H9 (cell line): ENCODE data around the gene DTNA. TPM values are rescaled to one million over a fixed set of nuclear protein-coding genes. Genes with fewer than 3 reads are reported as not detected.
A peak's percentile ranks its signal among the peaks of the same experiment; 100 is the strongest.

Experiments used
- DNase-seq: peaks from one replicate; pipeline ENCODE4 v3.0.0-alpha.2; 2017
- H2AFZ ChIP-seq: one replicate; pipeline ENCODE4 v1.6.1; 2013; ENCODE audit warnings: mild to moderate bottlenecking, low read length, control low read depth, moderate library complexity
- H2AK5ac ChIP-seq: 2 replicates; pipeline ENCODE4 v1.6.1; 2013; ENCODE audit warnings: low read length, control low read depth, mixed read lengths; ENCODE audit not compliant: insufficient read length
- H2BK120ac ChIP-seq: one replicate; pipeline ENCODE4 v1.6.1; 2013; ENCODE audit warnings: low read depth, mild to moderate bottlenecking, low read length, control low read depth, inconsistent platforms; ENCODE audit not compliant: poor library complexity, severe bottlenecking
- H2BK12ac ChIP-seq: 2 replicates; pipeline ENCODE4 v1.6.1; 2013; ENCODE audit warnings: low read length, control low read depth, mixed read lengths, low read depth; ENCODE audit not compliant: insufficient read length
- H2BK15ac ChIP-seq: 2 replicates; pipeline ENCODE4 v1.6.1; 2013; ENCODE audit warnings: low read depth, low read length, control low read depth
- H2BK20ac ChIP-seq: one replicate; pipeline ENCODE4 v1.6.1; 2013; ENCODE audit warnings: low read depth, mild to moderate bottlenecking, low read length, control low read depth, inconsistent platforms; ENCODE audit not compliant: poor library complexity, severe bottlenecking
- H2BK5ac ChIP-seq: 2 replicates; pipeline ENCODE4 v1.6.1; 2013; ENCODE audit warnings: low read length, control low read depth, mixed read lengths; ENCODE audit not compliant: insufficient read length
- H3K14ac ChIP-seq: 2 replicates; pipeline ENCODE4 v1.6.1; 2013; ENCODE audit warnings: low read length, control low read depth; ENCODE audit not compliant: insufficient read depth
- H3K18ac ChIP-seq: 2 replicates; pipeline ENCODE4 v1.6.1; 2013; ENCODE audit warnings: low read depth, mild to moderate bottlenecking, mixed read lengths, low read length, control low read depth; ENCODE audit not compliant: insufficient read length
- H3K23ac ChIP-seq: 2 replicates; pipeline ENCODE4 v1.6.1; 2013; ENCODE audit warnings: low read length, control low read depth, mixed read lengths, low read depth; ENCODE audit not compliant: insufficient read length
- H3K23me2 ChIP-seq: 2 replicates; pipeline ENCODE4 v1.6.1; 2013; ENCODE audit warnings: low read depth, mild to moderate bottlenecking, mixed read lengths, low read length, control low read depth; ENCODE audit not compliant: insufficient read length, poor library complexity, severe bottlenecking
- H3K27ac ChIP-seq: 2 replicates; pipeline ENCODE4 v1.5.1; 2013; ENCODE audit warnings: low read length, control low read depth, mixed read lengths, low read depth; ENCODE audit not compliant: insufficient read length
- H3K27me3 ChIP-seq: 2 replicates; pipeline ENCODE4 v1.6.1; 2013; ENCODE audit warnings: low read length, control low read depth, inconsistent platforms; ENCODE audit not compliant: insufficient read depth
- H3K4ac ChIP-seq: 2 replicates; pipeline ENCODE4 v1.6.1; 2013; ENCODE audit warnings: low read depth, mild to moderate bottlenecking, control low read depth, inconsistent platforms, low read length, moderate library complexity
- H3K4me1 ChIP-seq: 2 replicates; pipeline ENCODE4 v1.6.1; 2013; ENCODE audit warnings: low read length, control low read depth, inconsistent platforms; ENCODE audit not compliant: insufficient read depth
- H3K4me2 ChIP-seq: 2 replicates; pipeline ENCODE4 v1.6.1; 2013; ENCODE audit warnings: low read length, control low read depth, mixed read lengths; ENCODE audit not compliant: insufficient read length, insufficient read depth
- H3K56ac ChIP-seq: 2 replicates; pipeline ENCODE4 v1.6.1; 2013; ENCODE audit warnings: low read depth, mild to moderate bottlenecking, mixed read lengths, low read length, control low read depth; ENCODE audit not compliant: insufficient read length
- H3K79me1 ChIP-seq: 2 replicates; pipeline ENCODE4 v1.6.1; 2013; ENCODE audit warnings: low read depth, mild to moderate bottlenecking, moderate library complexity, low read length, control low read depth, inconsistent platforms; ENCODE audit not compliant: insufficient read depth, poor library complexity, severe bottlenecking
- H3K79me2 ChIP-seq: 2 replicates; pipeline ENCODE4 v1.6.1; 2013; ENCODE audit warnings: low read length, control low read depth, inconsistent platforms; ENCODE audit not compliant: insufficient read depth
- H3K9ac ChIP-seq: 2 replicates; pipeline ENCODE4 v1.6.1; 2013; ENCODE audit warnings: low read length, control low read depth, mixed read lengths; ENCODE audit not compliant: insufficient read length; ENCODE audit errors: extremely low read depth
- H3K9me3 ChIP-seq: one replicate; pipeline ENCODE4 v1.6.1; 2013; ENCODE audit warnings: low read depth, low read length, inconsistent platforms; ENCODE audit not compliant: control insufficient read depth
- H3T11ph ChIP-seq: one replicate; pipeline ENCODE4 v1.6.1; 2013; ENCODE audit warnings: mild to moderate bottlenecking, low read length, control low read depth, inconsistent platforms
- H4K20me1 ChIP-seq: one replicate; pipeline ENCODE4 v1.6.1; 2013; ENCODE audit not compliant: control insufficient read depth, insufficient read length, insufficient read depth
- H4K5ac ChIP-seq: 2 replicates; pipeline ENCODE4 v1.6.1; 2013; ENCODE audit warnings: low read depth, mild to moderate bottlenecking, mixed read lengths, low read length, control low read depth; ENCODE audit not compliant: insufficient read length
- H4K8ac ChIP-seq: replicated peaks from 2 replicates; pipeline ENCODE4 v1.6.1; 2013; ENCODE audit warnings: low read length, control low read depth, mixed read lengths, low read depth; ENCODE audit not compliant: insufficient read length
- H4K91ac ChIP-seq: 2 replicates; pipeline ENCODE4 v1.6.1; 2013; ENCODE audit warnings: low read depth, mild to moderate bottlenecking, moderate library complexity, mixed read lengths, low read length, control low read depth; ENCODE audit not compliant: insufficient read length
- H3K27ac Mint-ChIP-seq, 3 experiments: 2 replicates in 2 of 3; 3 replicates in 1 of 3; pipeline ENCODE4 v1.8.0; 2020 to 2021; ENCODE audit warnings: mixed read lengths in 3 of 3, mild to moderate bottlenecking in 1 of 3, moderate library complexity in 1 of 3
- H3K27me3 Mint-ChIP-seq: 2 replicates; pipeline ENCODE4 v1.8.0; 2021; ENCODE audit warnings: low read depth, mild to moderate bottlenecking, moderate library complexity, mixed read lengths
- H3K36me3 Mint-ChIP-seq, 3 experiments: 2 replicates in 2 of 3; 3 replicates in 1 of 3; pipeline ENCODE4 v1.8.0; 2020 to 2021; ENCODE audit warnings: low read depth in 3 of 3, mixed read lengths in 3 of 3; ENCODE audit not compliant: insufficient read depth in 1 of 3
- H3K4me1 Mint-ChIP-seq, 2 experiments: 2 replicates each; pipeline ENCODE4 v1.8.0; 2020; ENCODE audit warnings: mixed read lengths in 2 of 2
- H3K4me3 Mint-ChIP-seq, 2 experiments: 2 replicates in 1 of 2; 3 replicates in 1 of 2; pipeline ENCODE4 v1.8.0; 2020 to 2021; ENCODE audit warnings: mild to moderate bottlenecking in 2 of 2, mixed read lengths in 2 of 2, moderate library complexity in 1 of 2
- H3K9me3 Mint-ChIP-seq, 2 experiments: 2 replicates in 1 of 2; 3 replicates in 1 of 2; pipeline ENCODE4 v1.8.0; 2020; ENCODE audit warnings: mild to moderate bottlenecking in 2 of 2, mixed read lengths in 2 of 2, moderate library complexity in 1 of 2
- CTCF ChIP-seq: fragments of 200-600 bp; sonication (generic); conservative IDR thresholded peaks from 3 replicates; pipeline ENCODE4 v1.8.0; 2021; ENCODE audit warnings: antibody characterized with exemption, mild to moderate bottlenecking
- WGBS: extraction: QIAGEN DNeasy Blood & Tissue Kit; methylation state at CpG from one replicate; pipeline ENCODE4 v1.1.7; 2013; ENCODE audit warnings: missing lambda C conversion rate, low lambda C conversion rate, mixed read lengths; ENCODE audit not compliant: insufficient read length; ENCODE audit errors: extremely low coverage; 5-methylcytosine and 5-hydroxymethylcytosine counted together
- total RNA-seq: library from RNA; stranded (reverse); gene quantifications from 2 replicates; pipeline ENCODE4 v1.2.1, GENCODE V29; 2021

The DTNA gene
- total RNA-seq, 1 experiment from 2014 or later = 25.5 TPM

- Histone ChIP-seq H3K14ac (no peak overlapping the region), H3K27me3 (no peaks in the 10 kb centered on the region), H3K4me2 (no peak overlapping the region), H2BK5ac (no peak overlapping the region), H2AFZ (no peak overlapping the region), H3K79me2 (no peaks in the 10 kb centered on the region), H4K20me1 (no peaks in the 10 kb centered on the region), H4K91ac (no peak overlapping the region), H3K79me1 (no peaks in the 10 kb centered on the region), H3K23me2 (no peaks in the 10 kb centered on the region), H3K23ac (no peak overlapping the region), H3K27ac (no peak overlapping the region), H4K5ac (no peak overlapping the region), H2BK120ac (no peak overlapping the region), H3T11ph (no peak overlapping the region), H3K18ac (no peak overlapping the region), H2BK20ac (no peak overlapping the region), H3K9ac (no peak overlapping the region), H2AK5ac (no peak overlapping the region), H3K56ac (no peak overlapping the region), H2BK15ac (no peak overlapping the region), H3K4ac (no peak overlapping the region), H3K9me3 (no peaks in the 10 kb centered on the region), H4K8ac (no peak overlapping the region), H3K4me1 (no peaks in the 10 kb centered on the region), H2BK12ac (no peak overlapping the region)
- H3K36me3 Mint-ChIP-seq = no peaks in the 10 kb centered on the region
- H3K27me3 Mint-ChIP-seq = no peaks in the 10 kb centered on the region
- TF ChIP-seq CTCF = no peak
- no peak for DNase-seq
- H3K4me3 Mint-ChIP-seq = no peak overlapping the region
- H3K4me1 Mint-ChIP-seq = 0 out of 4 replicates have a peak, but pooled peaks cover 0 to 2% of the 10 kb centered on the region in 2 experiments
- WGBS = no CpG with 5 or more reads among the region's 4 CpGs
- H3K27ac Mint-ChIP-seq = peak overlapping the region in 1 of 3 experiments; percentile 41; a peak in 1 of 7 replicates
- H3K9me3 Mint-ChIP-seq = no peaks in the 10 kb centered on the region
These were observed 204.0 kb downstream of the DTNA start for GRCh38 chr18:34913837-34914661.
